ENCODE results near the gene SLAMF7.
"Not testable (repeated sequence)": the region's sequence is repeated elsewhere in the genome, so short reads cannot be mapped to it uniquely, and the experiment has no call there.

The SLAMF7 gene

GRCh38 chr1:160721473-160721872 lies 17.6 kb upstream of the SLAMF7 start:
- no peak for DNase-seq

- no peak for DNase-seq
Observed at GRCh38 chr1:160722726-160723125, 16.3 kb upstream of the SLAMF7 start.

- no peak for DNase-seq
Observed at GRCh38 chr1:160723332-160723731, 15.7 kb upstream of the SLAMF7 start.

GRCh38 chr1:160724465-160725242 lies 14.4 kb upstream of the SLAMF7 start:
- no peak for DNase-seq

- no peak for DNase-seq
Observed at GRCh38 chr1:160726114-160726497, 12.9 kb upstream of the SLAMF7 start.

GRCh38 chr1:160726498-160727315 lies 12.3 kb upstream of the SLAMF7 start:
- peak; percentile 66 for DNase-seq

- DNase-seq = no peak
Observed at GRCh38 chr1:160727316-160727640, 11.8 kb upstream of the SLAMF7 start.

- DNase-seq = not testable (repeated sequence)
Observed at GRCh38 chr1:160731564-160731963, 7.5 kb upstream of the SLAMF7 start.

- no peak for DNase-seq
Observed at GRCh38 chr1:160731990-160732389, 7.1 kb upstream of the SLAMF7 start.

- DNase-seq = no peak
Observed at GRCh38 chr1:160733898-160734297, 5.1 kb upstream of the SLAMF7 start.

- DNase-seq = no peak
Observed at GRCh38 chr1:160734301-160734700, 4.7 kb upstream of the SLAMF7 start.

- DNase-seq = no peak
Observed at GRCh38 chr1:160738271-160738670, 776 bp upstream of the SLAMF7 start.

- DNase-seq = no peak
Observed at GRCh38 chr1:160740133-160740688, 1.2 kb downstream of the SLAMF7 start.

- DNase-seq = no peak
Observed at GRCh38 chr1:160741092-160741501, 2.0 kb downstream of the SLAMF7 start.

GRCh38 chr1:160741612-160742348 lies 2.7 kb downstream of the SLAMF7 start:
- no peak for DNase-seq

GRCh38 chr1:160742428-160743127 lies 3.5 kb downstream of the SLAMF7 start:
- DNase-seq = no peak

GRCh38 chr1:160743266-160743665 lies 4.2 kb downstream of the SLAMF7 start:
- DNase-seq = no peak

- no peak for DNase-seq
Observed at GRCh38 chr1:160744199-160744851, 5.3 kb downstream of the SLAMF7 start.

- no peak for DNase-seq
Observed at GRCh38 chr1:160744852-160745520, 5.9 kb downstream of the SLAMF7 start.

GRCh38 chr1:160745551-160745950 lies 6.5 kb downstream of the SLAMF7 start:
- no peak for DNase-seq

GRCh38 chr1:160746836-160747500 lies 7.9 kb downstream of the SLAMF7 start:
- no peak for DNase-seq
